ENCODE data around the gene PAGE2.

The PAGE2 gene

GRCh38 chrX:55072286-55072685, 16.5 kb upstream of the PAGE2 start:
- no peak for TF ChIP-seq CTCF (conservative IDR thresholded peaks at IDR 0.05; ENCODE audit: control insufficient read depth, insufficient read depth, low read depth, low read length)
- no peak for DNase-seq (ENCODE audit: low read depth)
- no peak overlapping the region for H3K4me3 ChIP-seq (ENCODE audit: control insufficient read depth, low read depth, low read length)

GRCh38 chrX:55074851-55075467, 13.9 kb upstream of the PAGE2 start, which contains the start of gene PAGE2B:
TSS of gene PAGE2B (plus strand) at chrX:55075030. CDS start at chrX:55076042, 1,012 bp downstream.
- DNase-seq (ENCODE audit: low read depth) = no peak
- H3K4me3 ChIP-seq (ENCODE audit: control insufficient read depth, low read depth, low read length) = no peak within 1 kb of the TSS
- TF ChIP-seq CTCF (conservative IDR thresholded peaks at IDR 0.05; ENCODE audit: control insufficient read depth, insufficient read depth, low read depth, low read length) = no peak

DNA sequence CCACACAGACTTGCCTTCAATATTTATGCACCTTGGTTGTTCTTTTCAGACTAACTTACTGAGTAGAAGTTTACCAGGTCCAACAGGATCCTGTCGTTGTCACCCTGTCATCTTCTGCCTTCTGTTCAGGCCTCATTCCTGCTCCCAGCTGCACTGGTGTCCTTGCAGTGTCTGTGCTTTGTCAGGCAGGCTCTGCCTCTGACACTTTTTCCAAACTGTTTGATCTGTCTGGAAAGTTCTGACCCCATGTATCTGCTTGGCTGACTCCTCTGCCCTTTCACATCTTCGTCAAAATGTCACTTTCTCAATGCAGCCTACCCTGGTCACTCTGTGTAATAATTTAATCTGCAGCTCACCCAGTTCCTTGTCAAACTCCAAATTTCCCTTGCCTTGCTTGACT, 9.9 kb downstream of the PAGE2 start:
- no peak for TF ChIP-seq CTCF (conservative IDR thresholded peaks at IDR 0.05; ENCODE audit: control insufficient read depth, insufficient read depth, low read depth, low read length)
- no peak overlapping the region for H3K4me3 ChIP-seq (ENCODE audit: control insufficient read depth, low read depth, low read length)
- DNase-seq (ENCODE audit: low read depth) = no peak

- no peak for DNase-seq (ENCODE audit: low read depth)
- no peak overlapping the region for H3K4me3 ChIP-seq (ENCODE audit: control insufficient read depth, low read depth, low read length)
Measured at GRCh38 chrX:55099162-55099561, 10.3 kb downstream of the PAGE2 start.

GRCh38 chrX:55102754-55103153, 13.9 kb downstream of the PAGE2 start:
- TF ChIP-seq CTCF (conservative IDR thresholded peaks at IDR 0.05; ENCODE audit: control insufficient read depth, insufficient read depth, low read depth, low read length) = no peak
- no peak for DNase-seq (ENCODE audit: low read depth)
- no peak overlapping the region for H3K4me3 ChIP-seq (ENCODE audit: control insufficient read depth, low read depth, low read length)

More at GRCh38 chrX:55099162-55099561, 10.3 kb downstream of the PAGE2 start:
- TF ChIP-seq CTCF (conservative IDR thresholded peaks at IDR 0.05; ENCODE audit: control insufficient read depth, insufficient read depth, low read depth, low read length) = no peak

- no peak for DNase-seq (ENCODE audit: low read depth)
- H3K4me3 ChIP-seq (ENCODE audit: control insufficient read depth, low read depth, low read length) = no peak overlapping the region
- TF ChIP-seq CTCF (conservative IDR thresholded peaks at IDR 0.05; ENCODE audit: control insufficient read depth, insufficient read depth, low read depth, low read length) = no peak
Measured at GRCh38 chrX:55107262-55107661, 18.4 kb downstream of the PAGE2 start.

DNA sequence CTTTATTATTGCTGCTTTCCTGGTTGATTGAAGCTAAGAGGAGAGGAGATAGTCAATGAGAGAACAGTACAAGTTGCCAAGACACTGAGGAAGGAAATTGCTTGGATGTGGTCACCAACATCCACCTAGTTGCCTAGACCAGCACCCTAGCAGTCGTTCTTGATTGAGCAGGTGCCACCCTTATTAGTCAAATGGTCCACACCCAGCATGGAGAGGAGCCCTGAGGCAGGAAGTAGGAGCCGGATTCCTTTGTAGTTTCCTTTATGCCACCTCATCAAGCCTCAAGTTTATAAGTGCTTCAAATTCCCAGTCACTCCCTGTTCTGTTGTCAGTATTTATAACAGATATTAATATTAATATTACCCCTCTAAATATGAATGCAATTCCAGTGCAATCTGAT, 19.1 kb downstream of the PAGE2 start:
- TF ChIP-seq CTCF (conservative IDR thresholded peaks at IDR 0.05; ENCODE audit: control insufficient read depth, insufficient read depth, low read depth, low read length) = no peak
- DNase-seq (ENCODE audit: low read depth) = no peak
- no peak overlapping the region for H3K4me3 ChIP-seq (ENCODE audit: control insufficient read depth, low read depth, low read length)

All from fibroblast of mammary gland (primary cell).